K562 (cell line): ENCODE results near the gene BTBD18. TPM values are rescaled to one million over a fixed set of nuclear protein-coding genes. Genes with fewer than 3 reads are reported as not detected.

Experiments
- BRCA1 ChIP-seq, 2 experiments: fragments of 450-650 bp in 1 of 2; sonication (generic) in 1 of 2; formaldehyde crosslinking in 1 of 2; IDR thresholded peaks; 2 replicates each; pipeline versions ENCODE4 v1.5.0 to v1.6.1; 2017 to 2020; ENCODE audit warnings: mild to moderate bottlenecking in 1 of 2, missing genetic modification reagents in 1 of 2
- CGGBP1 ChIP-seq: fragments of 250-450 bp; sonication (Bioruptor Pico); IDR thresholded peaks from 2 replicates; pipeline ENCODE4 v1.9.0; 2021; ENCODE audit warnings: mild to moderate bottlenecking
- CHD1 ChIP-seq: fragments of 200-600 bp; sonication (generic); IDR thresholded peaks from one replicate; pipeline ENCODE4 v1.6.1; 2012; ENCODE audit warnings: mild to moderate bottlenecking, moderate library complexity, low read length, inconsistent platforms
- CXXC5 ChIP-seq: fragments of 250-450 bp; sonication (Bioruptor Pico); IDR thresholded peaks from 2 replicates; pipeline ENCODE4 v1.8.0; 2022; ENCODE audit warnings: inconsistent platforms, mild to moderate bottlenecking, moderate library complexity
- E2F8 ChIP-seq: fragments of 450-650 bp; IDR thresholded peaks from 2 replicates; pipeline ENCODE4 v1.7.1; 2018; ENCODE audit warnings: mild to moderate bottlenecking, low read depth; ENCODE audit not compliant: partially characterized antibody
- KDM4B ChIP-seq, 2 experiments: fragments of 450-650 bp in 1 of 2; sonication (generic) in 1 of 2; IDR thresholded peaks; 2 replicates each; pipeline ENCODE4 v1.6.1; 2016 to 2017; ENCODE audit warnings: borderline replicate concordance in 2 of 2, antibody characterized with exemption in 1 of 2, low read depth in 1 of 2, mild to moderate bottlenecking in 1 of 2
- MTA2 ChIP-seq: fragments of 450-650 bp; IDR thresholded peaks from 2 replicates; pipeline ENCODE4 v1.6.1; 2016; ENCODE audit warnings: low read depth
- PATZ1 ChIP-seq: fragments of 250-450 bp; sonication (Bioruptor Pico); IDR thresholded peaks from 2 replicates; pipeline ENCODE4 v1.5.0; 2020; ENCODE audit warnings: mild to moderate bottlenecking, borderline replicate concordance
- THAP12 ChIP-seq: fragments of 250-450 bp; sonication (Bioruptor Pico); IDR thresholded peaks from 2 replicates; pipeline ENCODE4 v1.9.0; 2021; ENCODE audit warnings: mild to moderate bottlenecking, inconsistent platforms
- ZNF24 ChIP-seq: fragments of 450-650 bp; IDR thresholded peaks from 2 replicates; pipeline ENCODE4 v1.6.1; 2016
- ZNF609 ChIP-seq: sonication (generic); formaldehyde crosslinking; IDR thresholded peaks from 2 replicates; pipeline ENCODE4 v1.8.1; 2023; ENCODE audit warnings: missing genetic modification reagents, mild to moderate bottlenecking, borderline replicate concordance
- polyA plus RNA-seq, 8 experiments: library from polyadenylated mRNA; depleted of rRNA in 4 of 8; stranded (reverse) in 5 of 8; unstranded in 3 of 8; fragments of >200 nt; fragmentation: Nextera tagmentation in 2 of 8; fragmentation: Illumina TruSeq in 1 of 8; extraction: Ambion mirVana in 2 of 8; extraction: Trizol in 1 of 8; gene quantifications; 2 replicates each; pipeline versions ENCODE4 v1.2.1 to v1.2.3, GENCODE V29; 2011 to 2014; ENCODE audit warnings: inconsistent platforms in 1 of 8, missing spikeins in 1 of 8
- total RNA-seq, 7 experiments: library from RNA; depleted of rRNA in 6 of 7; stranded (reverse); fragments of >200 nt in 6 of 7; fragmentation: Illumina TruSeq in 2 of 7; extraction: Trizol in 2 of 7; gene quantifications; 2 replicates each; pipeline versions ENCODE4 v1.2.1 to v1.2.3, GENCODE V29; 2011 to 2021; ENCODE audit warnings: low replicate concordance in 1 of 7

Gene BTBD18
- total and polyA plus RNA-seq, 9 of the 15 experiments (the other 6 are each of a cell fraction or from before 2014, with no cell fraction given), result 0.06 TPM; not detected in 8

GRCh38 chr11:57712256-57713150 lies 39.1 kb downstream of the BTBD18 start, which contains the start of gene TMX2 (continued):
- TF ChIP-seq THAP12 (peak; percentile 81), ZNF609 (peak; percentile 79; the same call in 1 of the 2 replicates), KDM4B (IDR thresholded peaks at IDR 0.05; ENCODE audit: borderline replicate concordance in 2 of 2, low read depth in 1 of 2) (no peak), ZNF24 (no peak), MTA2 (peak; percentile 65), E2F8 (peak; percentile 92), PATZ1 (CRISPR knock-in tag) (no peak), BRCA1 (IDR thresholded peaks at IDR 0.05) (no peak), BRCA1 (CRISPR knock-in tag; IDR thresholded peaks at IDR 0.05) (no peak), CXXC5 (CRISPR knock-in tag) (peak; percentile 54), CHD1 (no peak), CGGBP1 (CRISPR knock-in tag) (no peak)
